NOMO-1 (cell line): ENCODE data around the gene ASF1B.

Experiments used
- DNase-seq, 2 experiments: peaks; one replicate each; lab custom pipeline; 2025; ENCODE audit not compliant: unreplicated experiment in 2 of 2; lab: John Stamatoyannopoulos, UW

The ASF1B gene

GRCh38 chr19:14112051-14112808 is 24.2 kb downstream of the ASF1B start:
- no peak for DNase-seq

GRCh38 chr19:14111486-14111885 is 24.9 kb downstream of the ASF1B start:
- DNase-seq, result no peak

GRCh38 chr19:14110650-14111049 is 25.7 kb downstream of the ASF1B start:
- DNase-seq, result no peak

GRCh38 chr19:14107581-14108461 is 28.6 kb downstream of the ASF1B start:
- DNase-seq, result no peak

- no peak for DNase-seq
Measured at GRCh38 chr19:14106840-14107239, 29.5 kb downstream of the ASF1B start.

GRCh38 chr19:14105680-14106079 is 30.7 kb downstream of the ASF1B start:
- no peak for DNase-seq

- DNase-seq, result no peak
Measured at GRCh38 chr19:14103310-14103709, 33.1 kb downstream of the ASF1B start.

GRCh38 chr19:14102756-14103155 is 33.6 kb downstream of the ASF1B start:
- no peak for DNase-seq

GRCh38 chr19:14102102-14102696 is 34.2 kb downstream of the ASF1B start:
- no peak for DNase-seq

- no peak for DNase-seq
Measured at GRCh38 chr19:14101003-14101545, 35.3 kb downstream of the ASF1B start.

GRCh38 chr19:14097532-14098151 is 38.7 kb downstream of the ASF1B start:
- no peak for DNase-seq

- DNase-seq, result no peak
Measured at GRCh38 chr19:14096272-14096992, 40.0 kb downstream of the ASF1B start.

GRCh38 chr19:14094854-14095253 is 41.5 kb downstream of the ASF1B start:
- DNase-seq, result no peak

GRCh38 chr19:14093117-14093823 is 43.1 kb downstream of the ASF1B start:
- no peak for DNase-seq

GRCh38 chr19:14091813-14092462 is 44.5 kb downstream of the ASF1B start:
- DNase-seq, result no peak

- DNase-seq, result peak; percentile 82 to 83
Measured at GRCh38 chr19:14091081-14091812, 45.1 kb downstream of the ASF1B start.

GRCh38 chr19:14090509-14091080 is 45.8 kb downstream of the ASF1B start, which contains the start of gene SAMD1:
TSS of gene SAMD1 (minus strand) at chr19:14090751.
- DNase-seq, result peak; percentile 82 to 83
